ENCODE data around the gene CDCA5.
A peak's percentile ranks its signal among the peaks of the same experiment; 100 is the strongest.

CDCA5 gene, protein sequence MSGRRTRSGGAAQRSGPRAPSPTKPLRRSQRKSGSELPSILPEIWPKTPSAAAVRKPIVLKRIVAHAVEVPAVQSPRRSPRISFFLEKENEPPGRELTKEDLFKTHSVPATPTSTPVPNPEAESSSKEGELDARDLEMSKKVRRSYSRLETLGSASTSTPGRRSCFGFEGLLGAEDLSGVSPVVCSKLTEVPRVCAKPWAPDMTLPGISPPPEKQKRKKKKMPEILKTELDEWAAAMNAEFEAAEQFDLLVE

GRCh38 chr11:65083834-65084597 lies at the start of gene CDCA5, which contains the start of gene ZFPL1:
CDCA5 (minus strand) TSS chr11:65084040; CDS start chr11:65083978, 62 bp downstream.
ZFPL1 (plus strand) TSS chr11:65084222; CDS start chr11:65084699, 477 bp downstream.
- DNase-seq: peak; percentile 97

GRCh38 chr11:65132988-65133700 lies 49.3 kb upstream of the CDCA5 start:
- no peak for DNase-seq

- DNase-seq: no peak
Measured at GRCh38 chr11:65132238-65132987, 48.6 kb upstream of the CDCA5 start.

DNA sequence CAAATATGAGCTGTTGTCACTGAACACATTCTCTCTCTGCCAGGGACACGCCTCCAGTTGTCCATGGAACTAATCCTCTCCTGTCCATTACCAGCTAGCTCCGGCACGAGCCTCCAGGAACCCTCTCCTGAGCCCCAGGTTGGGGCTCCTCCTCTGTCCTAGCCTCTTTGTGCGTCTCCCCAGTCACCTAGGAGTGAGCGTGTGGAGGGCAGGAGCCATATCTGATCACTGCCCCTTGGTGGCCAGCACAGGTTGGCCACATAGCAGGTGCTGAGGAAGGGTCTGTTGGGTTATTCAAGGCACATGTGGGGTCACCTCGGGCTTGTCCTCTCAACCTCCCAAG lies 48.0 kb upstream of the CDCA5 start:
- no peak for DNase-seq

GRCh38 chr11:65131417-65131776 lies 47.6 kb upstream of the CDCA5 start:
- no peak for DNase-seq

GRCh38 chr11:65130631-65131416 lies 47.0 kb upstream of the CDCA5 start:
- DNase-seq: no peak

DNA sequence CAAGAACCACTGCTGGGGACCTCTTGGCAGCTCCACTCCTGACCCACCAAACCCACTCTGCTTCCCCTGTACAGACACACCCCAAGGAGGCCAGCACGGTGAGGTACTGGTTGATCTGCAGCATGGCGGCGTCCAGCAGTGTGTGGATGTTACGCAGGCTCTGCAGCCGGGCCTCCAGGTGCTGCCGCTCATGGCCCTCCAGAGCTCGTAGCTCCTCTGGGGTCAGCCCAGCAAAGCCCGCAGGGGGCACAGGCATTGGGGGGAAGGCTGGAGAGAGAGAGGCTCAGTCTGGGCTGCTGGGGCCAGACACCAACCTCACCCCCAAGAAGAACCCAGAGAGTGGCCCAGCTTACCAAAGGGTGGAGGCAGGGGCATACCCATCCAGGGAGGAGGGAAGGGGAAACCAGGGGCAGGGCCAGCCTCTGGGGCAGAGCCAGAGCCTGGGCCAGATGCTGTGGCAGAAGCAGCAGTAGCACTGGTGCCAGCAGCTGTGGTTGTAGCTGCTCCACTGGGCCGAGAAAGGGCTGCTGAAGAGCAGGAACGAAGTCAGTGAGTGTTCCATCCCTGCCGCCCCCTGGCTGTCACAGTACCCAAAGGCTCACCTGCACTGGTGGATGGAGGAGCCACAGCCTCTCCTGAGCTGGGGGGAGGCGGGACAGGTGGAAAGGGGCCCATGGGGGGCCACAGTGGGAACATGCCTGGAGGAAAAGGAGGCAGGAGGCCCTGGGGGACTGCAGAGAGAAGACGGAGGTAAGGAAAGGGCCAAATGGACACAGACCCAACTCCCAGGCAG lies 46.0 kb upstream of the CDCA5 start:
- DNase-seq: no peak

GRCh38 chr11:65128182-65129145 lies 44.6 kb upstream of the CDCA5 start:
- no peak for DNase-seq

- DNase-seq: no peak
Measured at GRCh38 chr11:65127473-65128181, 43.8 kb upstream of the CDCA5 start.

DNA sequence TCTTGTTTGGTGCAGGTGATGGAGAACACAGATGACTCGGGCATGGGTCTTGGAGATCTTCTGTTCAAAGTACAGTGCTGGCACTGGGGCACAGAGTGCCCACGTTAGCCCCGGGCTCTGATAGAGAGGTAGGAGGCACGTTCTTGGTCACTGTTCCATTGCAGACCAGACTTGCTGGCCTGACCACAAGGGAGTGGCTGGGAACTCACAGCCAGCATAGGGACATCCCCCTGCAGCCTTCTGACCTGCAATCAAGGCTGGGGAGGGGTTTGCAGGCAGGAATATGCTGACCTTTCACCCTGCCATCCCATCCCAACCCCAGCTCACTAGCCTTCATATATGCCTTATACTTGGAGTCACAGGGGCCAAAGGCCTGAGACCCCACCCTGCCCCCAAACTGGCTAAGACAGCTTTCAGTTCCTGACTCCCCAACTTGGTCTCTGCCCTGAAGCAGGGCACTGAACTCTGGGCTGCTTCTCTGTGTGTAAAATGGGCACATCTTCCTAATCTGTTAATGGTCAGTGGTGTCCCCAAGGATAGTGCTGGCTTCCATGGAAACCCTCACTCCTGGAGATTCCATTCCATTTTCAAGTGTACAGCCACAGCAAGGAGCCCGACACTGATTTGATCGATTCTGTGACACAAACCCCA lies 42.9 kb upstream of the CDCA5 start:
- DNase-seq: no peak

DNA sequence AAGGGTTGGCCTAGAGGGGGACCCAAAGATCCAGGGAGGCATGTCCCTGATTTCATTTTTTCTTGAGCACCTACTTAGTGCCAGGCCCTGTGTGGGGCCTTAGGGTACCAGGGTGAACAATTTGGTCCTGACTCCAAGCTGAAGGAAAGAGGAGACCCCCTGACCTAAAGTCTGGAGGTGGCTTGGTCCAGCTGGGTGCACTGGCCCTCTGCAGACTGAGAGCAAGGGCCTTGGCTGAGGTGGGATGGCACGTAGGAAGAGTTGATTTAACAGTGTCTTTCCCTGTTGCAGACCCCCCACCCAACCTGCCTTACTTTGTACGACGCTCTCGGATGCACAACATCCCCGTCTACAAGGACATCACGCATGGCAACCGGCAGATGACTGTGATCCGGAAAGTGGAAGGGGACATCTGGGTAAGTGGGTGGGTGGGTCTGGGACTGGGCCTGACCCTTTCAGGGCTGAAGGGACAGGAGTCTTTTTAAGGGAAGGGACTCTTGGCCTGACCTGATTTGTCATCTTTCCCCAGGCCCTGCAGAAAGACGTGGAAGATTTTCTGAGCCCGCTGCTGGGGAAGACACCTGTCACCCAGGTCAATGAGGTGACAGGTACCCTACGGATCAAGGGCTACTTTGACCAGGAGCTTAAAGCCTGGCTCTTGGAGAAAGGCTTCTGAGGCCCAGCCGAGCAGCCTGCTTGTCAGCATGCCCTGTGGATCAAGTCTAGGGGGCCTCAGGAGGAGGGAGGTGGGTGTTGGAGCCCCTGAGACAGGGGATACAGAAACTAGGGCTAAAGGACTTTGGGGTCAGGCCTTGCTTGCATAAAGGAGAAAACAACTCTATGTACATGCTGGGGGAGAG lies 41.6 kb upstream of the CDCA5 start:
- DNase-seq: no peak

GRCh38 chr11:65124480-65125196 lies 40.8 kb upstream of the CDCA5 start:
- no peak for DNase-seq

- DNase-seq: peak; percentile 97
Measured at GRCh38 chr11:65121865-65122696, 38.2 kb upstream of the CDCA5 start, which contains the start of the genes FAU and MRPL49. FAU (minus strand) TSS chr11:65122134; CDS start chr11:65121813, 321 bp downstream. MRPL49 (plus strand) TSS chr11:65122321; CDS start chr11:65122347, 26 bp downstream.

- DNase-seq: no peak
Measured at GRCh38 chr11:65121447-65121864, 37.6 kb upstream of the CDCA5 start.

GRCh38 chr11:65120831-65121230 lies 37.0 kb upstream of the CDCA5 start:
- DNase-seq: no peak

GRCh38 chr11:65119670-65119995 lies 35.8 kb upstream of the CDCA5 start:
- DNase-seq: no peak

Data from activated CD4-positive, CD25-positive, alpha-beta regulatory T cell treated with anti-CD3 and anti-CD28 coated beads, Interleukin-2, amount 50 U/mL, for 72 hours (primary cell).